ENCODE measurements around the gene RERE.

RERE gene

GRCh38 chr1:8659593-8659992 lies 157.8 kb downstream of the RERE start (continued):
- TF ChIP-seq ZNF148 (tag by site-specific recombination; IDR thresholded peaks at IDR 0.05; ENCODE audit: borderline replicate concordance) = no peak
- TF ChIP-seq ZNF501 (tag by site-specific recombination; IDR thresholded peaks at IDR 0.05) = no peak
- no peak for TF ChIP-seq ZNF521 (tag by site-specific recombination; IDR thresholded peaks at IDR 0.05)

GRCh38 chr1:8653878-8654277 lies 163.6 kb downstream of the RERE start:
- no peaks in the 10 kb centered on the region for H3K9me3 ChIP-seq (ENCODE audit: control insufficient read depth, insufficient read depth, low read depth, low read length)
- POLR2A ChIA-PET = interaction anchor here (0.7 kb wide), 1 partner anchor 156 kb away, joined by 3 read pairs; no protein-coding TSS in a partner anchor
- no peak overlapping the region for H3K4me3 ChIP-seq (ENCODE audit: low read depth, low read length)
- H3K36me3 ChIP-seq (ENCODE audit: control insufficient read depth in 2 of 2, insufficient read depth in 1 of 2, low read length in 2 of 2) = peaks cover 0 to 6% of the 10 kb centered on the region in 2 experiments; a peak in 2 of 3 replicates
- CTCF ChIA-PET = interaction anchor here (2.2 kb wide), 1 partner anchor 92 kb away, joined by 7 read pairs; no protein-coding TSS in a partner anchor
- H3K4me1 ChIP-seq (ENCODE audit: control insufficient read depth, insufficient read depth, low read length) = peaks cover 10% of the 10 kb centered on the region
- no peak for TF ChIP-seq ZFP69B (tag by site-specific recombination; IDR thresholded peaks at IDR 0.05)
- no peak for TF ChIP-seq INSM2 (tag by site-specific recombination; IDR thresholded peaks at IDR 0.05)
- no peak for TF ChIP-seq GFI1B (tag by site-specific recombination; IDR thresholded peaks at IDR 0.05)
- 0 out of 2 replicates have a peak, but pooled peaks have one; percentile 18 for TF ChIP-seq ZNF362 (tag by site-specific recombination; IDR thresholded peaks at IDR 0.05)
- no peak overlapping the region for H3K27ac ChIP-seq (ENCODE audit: extremely low read depth, low read depth, low read length)

- Histone ChIP-seq H3K4me1 (ENCODE audit: control insufficient read depth, insufficient read depth, low read length) (peaks cover 12% of the 10 kb centered on the region), H3K9me3 (ENCODE audit: control insufficient read depth, insufficient read depth, low read depth, low read length) (no peaks in the 10 kb centered on the region), H3K36me3 (ENCODE audit: control insufficient read depth in 2 of 2, insufficient read depth in 1 of 2, low read length in 2 of 2) (peaks cover 0 to 6% of the 10 kb centered on the region in 2 experiments; a peak in 2 of 3 replicates), H3K4me3 (ENCODE audit: low read depth, low read length) (no peak overlapping the region), H3K27ac (ENCODE audit: extremely low read depth, low read depth, low read length) (no peak overlapping the region)
- ChIA-PET CTCF (interaction anchor here (0.7 to 2.2 kb wide), 3 partner anchors 11 to 91 kb away, joined by 3 to 7 read pairs (median 3); no protein-coding TSS in a partner anchor), POLR2A (no interaction called here)
- TF ChIP-seq PRDM2 (tag by site-specific recombination; IDR thresholded peaks at IDR 0.05; ENCODE audit: borderline replicate concordance) = no peak
- no peak for TF ChIP-seq ZNF2 (tag by site-specific recombination; IDR thresholded peaks at IDR 0.05)
- TF ChIP-seq PRDM4 (tag by site-specific recombination; IDR thresholded peaks at IDR 0.05) = peak; percentile 12; the same call in 1 of the 2 replicates
- peak; percentile 54 for TF ChIP-seq FEZF1 (tag by site-specific recombination; IDR thresholded peaks at IDR 0.05)
- TF ChIP-seq INSM2 (tag by site-specific recombination; IDR thresholded peaks at IDR 0.05) = no peak
- TF ChIP-seq ZNF362 (tag by site-specific recombination; IDR thresholded peaks at IDR 0.05) = no peak
- no peak for TF ChIP-seq ZNF23 (tag by site-specific recombination; IDR thresholded peaks at IDR 0.05; ENCODE audit: borderline replicate concordance)
These were observed 164.9 kb downstream of the RERE start for GRCh38 chr1:8652467-8653046.

Data from HEK293 (cell line).